ENCODE data around the gene ARSK. TPM values are rescaled to one million over a fixed set of nuclear protein-coding genes. Genes with fewer than 3 reads are reported as not detected.

Gene ARSK
- total and polyA plus RNA-seq, 2 of the 4 experiments (the other 2 are of a cell fraction) = 15.1 to 22.0 TPM

- no peak for ATAC-seq (ENCODE audit: low read depth)
- no peaks in the 10 kb centered on the region for H3K79me1 ChIP-seq (ENCODE audit: low read depth in 1 of 2, low read length in 2 of 2)
- H3K9me3 ChIP-seq (ENCODE audit: control insufficient read depth, insufficient read depth, low read length) = no peaks in the 10 kb centered on the region
- no CpG with 5 or more reads among the region's 3 CpGs for WGBS, 2 experiments (ENCODE audit: extremely low coverage in 2 of 2, insufficient read length in 1 of 2)
- no peak for TF ChIP-seq MAZ (IDR thresholded peaks at IDR 0.05; ENCODE audit: borderline replicate concordance, low read depth, low read length)
- TF ChIP-seq NFE2L2 (IDR thresholded peaks at IDR 0.05; ENCODE audit: low read depth, low read length) = no peak
- no peak for TF ChIP-seq POLR2A (IDR thresholded peaks at IDR 0.05; ENCODE audit: low read depth, low read length)
- TF ChIP-seq RAD21 (IDR thresholded peaks at IDR 0.05; ENCODE audit: low read length) = no peak
- no peak for TF ChIP-seq CEBPB (IDR thresholded peaks at IDR 0.05; ENCODE audit: low read depth, low read length)
- no peak for TF ChIP-seq RCOR1 (IDR thresholded peaks at IDR 0.05; ENCODE audit: insufficient replicate concordance, low read length)
- no peak for TF ChIP-seq CHD1 (IDR thresholded peaks at IDR 0.05; ENCODE audit: low read depth, low read length)
- no peak for TF ChIP-seq BHLHE40 (IDR thresholded peaks at IDR 0.05; ENCODE audit: low read depth, low read length)
- TF ChIP-seq SMC3 (IDR thresholded peaks at IDR 0.05; ENCODE audit: low read depth, low read length) = no peak
- TF ChIP-seq, protein P1, sequence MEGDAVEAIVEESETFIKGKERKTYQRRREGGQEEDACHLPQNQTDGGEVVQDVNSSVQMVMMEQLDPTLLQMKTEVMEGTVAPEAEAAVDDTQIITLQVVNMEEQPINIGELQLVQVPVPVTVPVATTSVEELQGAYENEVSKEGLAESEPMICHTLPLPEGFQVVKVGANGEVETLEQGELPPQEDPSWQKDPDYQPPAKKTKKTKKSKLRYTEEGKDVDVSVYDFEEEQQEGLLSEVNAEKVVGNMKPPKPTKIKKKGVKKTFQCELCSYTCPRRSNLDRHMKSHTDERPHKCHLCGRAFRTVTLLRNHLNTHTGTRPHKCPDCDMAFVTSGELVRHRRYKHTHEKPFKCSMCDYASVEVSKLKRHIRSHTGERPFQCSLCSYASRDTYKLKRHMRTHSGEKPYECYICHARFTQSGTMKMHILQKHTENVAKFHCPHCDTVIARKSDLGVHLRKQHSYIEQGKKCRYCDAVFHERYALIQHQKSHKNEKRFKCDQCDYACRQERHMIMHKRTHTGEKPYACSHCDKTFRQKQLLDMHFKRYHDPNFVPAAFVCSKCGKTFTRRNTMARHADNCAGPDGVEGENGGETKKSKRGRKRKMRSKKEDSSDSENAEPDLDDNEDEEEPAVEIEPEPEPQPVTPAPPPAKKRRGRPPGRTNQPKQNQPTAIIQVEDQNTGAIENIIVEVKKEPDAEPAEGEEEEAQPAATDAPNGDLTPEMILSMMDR (conservative IDR thresholded peaks at IDR 0.05; ENCODE audit: low read depth, low read length) = no peak
- no peak for TF ChIP-seq MAFK (IDR thresholded peaks at IDR 0.05; ENCODE audit: low read depth, low read length)
- no peak for TF ChIP-seq RFX5 (IDR thresholded peaks at IDR 0.05; ENCODE audit: low read depth, low read length)
- TF ChIP-seq, protein P2, sequence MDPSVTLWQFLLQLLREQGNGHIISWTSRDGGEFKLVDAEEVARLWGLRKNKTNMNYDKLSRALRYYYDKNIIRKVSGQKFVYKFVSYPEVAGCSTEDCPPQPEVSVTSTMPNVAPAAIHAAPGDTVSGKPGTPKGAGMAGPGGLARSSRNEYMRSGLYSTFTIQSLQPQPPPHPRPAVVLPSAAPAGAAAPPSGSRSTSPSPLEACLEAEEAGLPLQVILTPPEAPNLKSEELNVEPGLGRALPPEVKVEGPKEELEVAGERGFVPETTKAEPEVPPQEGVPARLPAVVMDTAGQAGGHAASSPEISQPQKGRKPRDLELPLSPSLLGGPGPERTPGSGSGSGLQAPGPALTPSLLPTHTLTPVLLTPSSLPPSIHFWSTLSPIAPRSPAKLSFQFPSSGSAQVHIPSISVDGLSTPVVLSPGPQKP (IDR thresholded peaks at IDR 0.05; ENCODE audit: borderline replicate concordance, low read depth, low read length) = no peak
- TF ChIP-seq, protein P3, sequence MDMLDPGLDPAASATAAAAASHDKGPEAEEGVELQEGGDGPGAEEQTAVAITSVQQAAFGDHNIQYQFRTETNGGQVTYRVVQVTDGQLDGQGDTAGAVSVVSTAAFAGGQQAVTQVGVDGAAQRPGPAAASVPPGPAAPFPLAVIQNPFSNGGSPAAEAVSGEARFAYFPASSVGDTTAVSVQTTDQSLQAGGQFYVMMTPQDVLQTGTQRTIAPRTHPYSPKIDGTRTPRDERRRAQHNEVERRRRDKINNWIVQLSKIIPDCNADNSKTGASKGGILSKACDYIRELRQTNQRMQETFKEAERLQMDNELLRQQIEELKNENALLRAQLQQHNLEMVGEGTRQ (IDR thresholded peaks at IDR 0.05; ENCODE audit: low read depth, low read length) = no peak
- TF ChIP-seq MXI1 (IDR thresholded peaks at IDR 0.05; ENCODE audit: borderline replicate concordance, low read depth, low read length) = no peak
- no peak for TF ChIP-seq FOS (IDR thresholded peaks at IDR 0.05; ENCODE audit: low read depth, low read length)
- H2BK120ac ChIP-seq (ENCODE audit: low read depth, low read length) = no peak overlapping the region
- H4K20me1 ChIP-seq (ENCODE audit: insufficient read depth, low read length) = no peaks in the 10 kb centered on the region
- dilution Hi-C loops (cut with HindIII; ENCODE audit: low sequenced_read_pairs, unreplicated experiment) = no loop called here
- H2BK15ac ChIP-seq (ENCODE audit: low read depth, low read length) = no peak overlapping the region
- ChIA-PET CTCF (no interaction called here), POLR2A (ENCODE audit: unreplicated experiment) (interaction anchor here (0.6 kb wide), 1 partner anchor 126 kb away, joined by 3 read pairs; no protein-coding TSS in a partner anchor)
- H3K9ac ChIP-seq (ENCODE audit: low read depth, low read length) = no peak overlapping the region
- no peak overlapping the region for H3K4me2 ChIP-seq (ENCODE audit: low read depth, low read length)
- H4K8ac ChIP-seq (ENCODE audit: low read depth in 2 of 2, low read length in 2 of 2) = no peak overlapping the region
- H4K91ac ChIP-seq (ENCODE audit: insufficient read depth, low read depth, low read length) = no peak overlapping the region
- H3K18ac ChIP-seq (ENCODE audit: low read depth, low read length) = no peak overlapping the region
- no peaks in the 10 kb centered on the region; the same call in 1 of the 2 replicates for H3K27me3 ChIP-seq (ENCODE audit: control insufficient read depth, insufficient read depth, low read length)
- no peak overlapping the region for H3K4me3 ChIP-seq (ENCODE audit: insufficient read depth, low read depth, low read length)
- no peak overlapping the region for H3K4ac ChIP-seq (ENCODE audit: low read depth, low read length)
- no peak overlapping the region for H2BK20ac ChIP-seq (ENCODE audit: low read depth, low read length)
- DNase-seq = no peak
- H3K9me1 ChIP-seq (ENCODE audit: insufficient read depth, low read length) = peaks cover 3% of the 10 kb centered on the region; the same call in 1 of the 2 replicates
- no peak overlapping the region for H3K14ac ChIP-seq (replicated peaks; ENCODE audit: low read depth, low read length)
- no TSS peak for BruUV-seq (replicated peaks)
- H2AK5ac ChIP-seq (ENCODE audit: low read depth, low read length) = no peak overlapping the region
- H4K5ac ChIP-seq (ENCODE audit: low read depth, low read length) = no peak overlapping the region
- H3K36me3 ChIP-seq (ENCODE audit: control insufficient read depth, insufficient read depth, low read length) = no peaks in the 10 kb centered on the region
- no peak overlapping the region for H3K27ac ChIP-seq (ENCODE audit: insufficient read depth, low read length)
- no peak overlapping the region for H3K56ac ChIP-seq (ENCODE audit: extremely low read depth, insufficient read depth, low read length)
- peaks cover 2% of the 10 kb centered on the region for H3K4me1 ChIP-seq (ENCODE audit: control insufficient read depth, insufficient read depth, low read length)
- H2AFZ ChIP-seq (replicated peaks; ENCODE audit: low read length, poor library complexity) = no peak overlapping the region
- H2AK9ac ChIP-seq (replicated peaks; ENCODE audit: low read depth, low read length, poor library complexity) = no peak overlapping the region
- H3K23ac ChIP-seq (ENCODE audit: low read depth, low read length) = no peak overlapping the region
- intact Hi-C loops (cut with micrococcal nuclease) = no loop called here
- in situ Hi-C loops (cut with MboI; ENCODE audit: low sequenced_read_pairs) = loop anchor here (25.0 kb wide), 1 partner anchor 679 kb away; no protein-coding TSS in a partner anchor
- no peak overlapping the region for H2BK5ac ChIP-seq (ENCODE audit: low read depth, low read length, poor library complexity, severe bottlenecking)
Measured at GRCh38 chr5:95633671-95634070, 78.8 kb downstream of the ARSK start.
